Epithelial cell of esophagus (primary cell): ENCODE measurements around the gene GNB1.

Source experiments
- DNase-seq: peaks from one replicate; pipeline ENCODE4 v3.0.0; 2010; ENCODE audit warnings: low read depth
- H3K4me3 ChIP-seq: 2 replicates; pipeline ENCODE4 v1.5.1; 2011; ENCODE audit warnings: mild to moderate bottlenecking, low read length, control low read depth
- CTCF ChIP-seq: IDR thresholded peaks from 2 replicates; pipeline ENCODE4 v1.5.1; 2011; ENCODE audit warnings: low read depth, mild to moderate bottlenecking, low read length, control low read depth, inconsistent platforms; ENCODE audit not compliant: insufficient read depth; ENCODE audit errors: missing control alignments

GNB1 gene

GRCh38 chr1:1773874-1774273 lies 117.0 kb downstream of the GNB1 start:
- no peak for DNase-seq
- TF ChIP-seq CTCF: no peak

GRCh38 chr1:1771096-1771495 lies 119.8 kb downstream of the GNB1 start:
- H3K4me3 ChIP-seq: no peak overlapping the region
- TF ChIP-seq CTCF: no peak
- DNase-seq: no peak

More at GRCh38 chr1:1773874-1774273, 117.0 kb downstream of the GNB1 start:
- no peak overlapping the region for H3K4me3 ChIP-seq

DNA sequence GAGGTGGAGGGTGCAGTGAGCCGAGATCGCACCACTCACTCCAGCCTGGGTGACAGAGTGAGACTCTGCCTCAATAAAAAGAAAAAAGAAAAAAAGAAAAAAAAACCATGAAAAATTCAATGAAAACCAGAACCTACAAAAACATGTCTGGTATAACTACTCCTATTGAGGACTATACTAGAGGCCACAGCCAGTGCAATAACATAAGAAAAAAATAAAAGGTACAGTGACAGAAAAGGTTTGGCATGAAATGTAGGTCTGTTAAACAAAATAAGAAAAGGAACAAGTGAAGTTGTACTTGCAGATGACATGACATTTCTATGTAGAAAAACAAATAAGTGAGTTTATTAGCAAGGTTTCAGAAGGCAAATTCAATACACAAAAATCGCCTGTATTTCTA lies 120.8 kb downstream of the GNB1 start:
- no peak overlapping the region for H3K4me3 ChIP-seq
- no peak for TF ChIP-seq CTCF
- no peak for DNase-seq

GRCh38 chr1:1768249-1768992 lies 122.5 kb downstream of the GNB1 start:
- TF ChIP-seq CTCF: no peak
- no peak for DNase-seq
- no peak overlapping the region for H3K4me3 ChIP-seq

GRCh38 chr1:1764876-1765470 lies 125.9 kb downstream of the GNB1 start:
- no peak for DNase-seq
- no peak overlapping the region for H3K4me3 ChIP-seq
- TF ChIP-seq CTCF: no peak

- TF ChIP-seq CTCF: peak; percentile 24
- no peak overlapping the region for H3K4me3 ChIP-seq
Measured at GRCh38 chr1:1763657-1764621, 126.9 kb downstream of the GNB1 start.

More at GRCh38 chr1:1763657-1764621, 126.9 kb downstream of the GNB1 start:
- peak; percentile 93 for DNase-seq
